ENCODE results near the gene TTC39A.
A peak's percentile ranks its signal among the peaks of the same experiment; 100 is the strongest.

Gene TTC39A

DNA sequence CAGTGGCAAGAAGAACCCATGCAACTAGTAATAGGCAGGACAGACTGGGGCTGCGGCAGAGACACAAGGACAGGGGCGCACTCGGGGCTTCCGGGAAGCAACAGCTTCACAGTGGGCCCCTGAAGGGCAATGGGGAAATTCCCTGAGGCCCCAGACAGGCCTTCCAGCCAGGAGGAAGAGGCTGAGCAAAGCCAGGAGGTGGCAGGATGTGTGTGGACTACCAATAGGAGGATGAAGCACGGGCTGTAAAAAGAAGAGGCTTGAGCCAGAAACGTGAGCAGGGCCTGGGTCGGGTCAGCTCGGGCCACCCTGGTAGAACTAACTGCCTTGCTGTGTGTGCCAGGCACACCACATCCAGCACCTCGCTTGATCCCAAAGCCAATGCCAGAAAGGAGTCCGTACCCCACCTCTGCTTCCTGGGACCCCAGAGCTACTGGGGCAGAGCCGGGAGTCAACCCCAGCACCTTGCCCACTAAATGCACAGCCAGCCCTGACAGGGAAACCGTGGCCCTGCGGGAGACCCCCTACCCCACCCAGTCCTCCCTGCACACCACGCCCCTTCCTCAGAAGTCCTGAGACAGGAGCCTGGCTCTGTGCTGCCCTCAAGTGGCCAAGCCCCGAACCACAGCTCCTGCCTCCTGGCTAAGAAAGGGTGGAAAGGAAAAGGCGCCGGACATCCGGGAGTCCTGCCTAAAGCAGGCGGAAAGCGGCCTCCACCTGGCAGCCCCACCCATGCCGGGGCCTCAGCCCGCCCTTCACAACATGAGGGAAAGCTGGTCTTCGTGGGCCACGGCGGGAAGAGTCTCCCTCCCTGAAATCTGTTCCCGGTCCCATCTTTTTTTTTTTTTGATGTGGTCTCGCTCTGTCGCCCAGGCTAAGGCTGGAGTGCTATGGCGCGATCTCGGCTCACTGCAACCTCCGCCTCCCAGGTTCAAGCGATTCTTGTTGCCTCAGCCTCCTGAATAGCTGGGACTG is 33.7 kb downstream of the TTC39A start:
- peak; percentile 79 for DNase-seq

DNA sequence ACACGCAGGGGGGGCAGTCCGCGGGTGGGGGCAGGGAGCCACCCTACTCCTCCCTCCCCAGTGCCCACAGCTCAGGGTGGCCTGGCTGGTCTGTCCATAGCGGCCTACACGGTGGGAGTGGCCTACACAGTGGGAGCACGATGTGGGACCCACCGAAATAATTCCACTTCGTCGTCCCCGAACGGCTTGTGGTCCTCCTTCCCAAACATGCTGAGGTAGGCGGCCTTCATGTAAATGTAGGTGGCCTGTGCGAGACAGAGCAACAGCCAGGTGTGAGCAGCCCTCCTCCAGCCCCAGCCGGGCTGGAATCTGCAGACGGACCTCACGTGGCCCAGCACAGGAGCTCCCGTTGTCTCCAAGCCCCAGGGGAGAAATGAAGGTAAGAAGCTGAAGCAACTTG is 34.4 kb downstream of the TTC39A start:
- no peak for DNase-seq

DNA sequence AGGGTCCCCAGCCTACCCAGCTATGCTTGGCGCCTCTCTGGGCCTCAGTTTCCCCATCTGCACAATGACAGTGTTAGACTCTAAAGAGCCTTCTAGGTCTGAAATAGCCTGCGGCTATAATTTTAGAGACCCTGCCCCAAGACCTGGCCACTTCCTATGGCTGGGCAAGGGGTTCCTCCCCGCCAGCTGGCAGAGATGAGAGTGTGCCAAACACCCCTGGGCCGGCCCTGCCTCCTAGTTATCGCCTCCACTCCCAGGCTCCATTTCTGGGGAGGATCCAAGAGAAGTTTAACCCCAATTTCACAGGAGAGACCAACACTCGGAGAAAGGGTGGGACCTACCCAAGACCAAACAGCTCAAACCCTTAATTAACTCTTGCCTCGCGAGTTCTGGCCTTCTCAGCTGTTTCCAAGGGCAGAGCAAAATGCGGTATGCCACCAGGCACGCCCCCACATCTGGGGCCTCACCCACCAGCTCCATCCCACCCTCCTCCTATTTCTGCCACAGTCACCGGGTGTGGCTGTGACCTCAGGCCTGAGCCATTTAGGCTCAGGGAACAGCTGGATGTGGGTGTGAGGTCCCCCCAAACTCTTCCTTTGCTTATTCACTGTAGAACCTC is 35.7 kb downstream of the TTC39A start:
- DNase-seq, result no peak

DNA sequence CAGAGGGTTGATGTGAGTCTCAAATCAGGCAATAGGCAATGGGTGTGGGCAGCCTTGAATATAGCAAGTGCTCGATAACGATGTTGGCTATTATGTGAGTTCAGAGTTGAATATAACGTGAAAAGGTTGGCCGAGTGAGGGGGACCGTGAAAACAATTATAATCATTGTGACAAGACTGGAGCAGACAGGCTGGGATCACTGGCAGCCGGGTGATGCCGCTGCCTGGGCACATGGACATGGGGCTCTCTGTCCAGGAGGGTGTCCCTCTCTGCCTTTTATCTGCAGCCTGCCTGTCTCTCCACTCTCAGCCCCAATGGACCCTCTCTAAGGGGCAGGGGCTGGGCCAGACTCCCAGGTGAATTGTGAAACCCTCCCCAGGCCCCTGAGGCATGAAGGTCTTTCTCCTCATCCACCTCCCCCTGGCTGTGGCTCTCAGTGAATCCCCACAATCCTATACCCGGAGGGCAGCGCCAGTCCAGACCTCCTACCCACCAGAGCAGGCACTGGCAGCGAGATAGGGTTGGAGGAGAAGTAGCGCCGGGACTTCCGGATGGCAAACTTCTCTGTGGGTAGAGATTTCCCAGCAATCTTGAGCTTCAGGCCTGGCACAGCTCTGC is 36.4 kb downstream of the TTC39A start:
- DNase-seq, result no peak

DNA sequence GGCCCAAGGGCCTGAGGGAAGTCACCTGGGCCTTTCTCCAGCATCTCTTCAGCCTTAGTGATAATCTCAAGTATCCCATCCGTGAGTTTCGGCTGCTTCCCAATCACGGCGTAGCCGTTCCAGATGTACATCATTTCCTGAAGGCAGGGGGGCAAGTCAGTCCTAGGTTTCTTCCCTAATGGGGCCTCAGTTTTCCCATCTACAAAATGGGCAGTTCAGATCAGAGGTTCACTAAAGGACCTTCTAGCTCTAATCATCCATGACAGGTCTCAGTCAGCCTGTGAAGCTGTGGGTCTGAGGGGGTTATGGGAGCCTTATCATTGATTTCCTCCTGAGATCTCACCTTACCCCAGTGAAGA is 39.9 kb downstream of the TTC39A start:
- no peak for DNase-seq

DNA sequence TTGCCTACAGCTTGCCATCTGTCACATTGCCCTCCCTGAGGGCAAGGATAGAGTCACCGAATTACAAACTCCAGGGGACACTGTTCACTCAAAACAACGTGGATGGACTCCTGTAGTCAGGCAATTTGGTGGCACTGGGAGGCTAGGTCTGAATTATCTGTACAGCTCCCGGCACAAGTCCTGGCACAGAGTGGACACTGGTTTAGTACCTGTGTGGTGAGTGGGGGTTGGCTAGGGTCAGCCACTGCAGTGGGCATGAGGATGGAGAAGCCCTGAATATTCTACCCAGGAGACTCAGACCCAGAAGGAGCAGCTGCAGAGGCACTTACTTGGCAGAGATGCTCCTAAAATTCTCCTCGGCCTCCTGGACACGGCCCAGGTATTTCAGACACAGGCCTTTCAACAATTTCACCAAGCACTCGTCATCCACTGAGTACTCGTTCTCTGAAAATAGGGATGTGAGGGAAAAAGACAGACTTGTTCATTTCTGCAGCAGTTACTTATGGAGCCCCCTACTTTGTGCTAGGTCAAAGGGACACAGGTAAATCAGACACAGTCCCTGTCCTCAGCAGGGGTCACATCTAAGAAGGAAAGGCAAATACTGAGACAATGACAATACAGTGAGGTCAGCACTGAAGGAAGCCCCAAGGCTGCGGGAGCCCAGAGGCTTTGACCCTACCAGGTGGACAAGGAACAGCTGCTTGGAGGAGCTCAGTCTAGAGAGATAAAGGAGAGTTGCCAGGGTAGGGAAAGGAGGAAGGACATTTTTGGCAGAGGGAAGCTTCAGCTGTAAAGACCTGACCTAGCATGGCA is 40.5 kb downstream of the TTC39A start:
- DNase-seq, result no peak

DNA sequence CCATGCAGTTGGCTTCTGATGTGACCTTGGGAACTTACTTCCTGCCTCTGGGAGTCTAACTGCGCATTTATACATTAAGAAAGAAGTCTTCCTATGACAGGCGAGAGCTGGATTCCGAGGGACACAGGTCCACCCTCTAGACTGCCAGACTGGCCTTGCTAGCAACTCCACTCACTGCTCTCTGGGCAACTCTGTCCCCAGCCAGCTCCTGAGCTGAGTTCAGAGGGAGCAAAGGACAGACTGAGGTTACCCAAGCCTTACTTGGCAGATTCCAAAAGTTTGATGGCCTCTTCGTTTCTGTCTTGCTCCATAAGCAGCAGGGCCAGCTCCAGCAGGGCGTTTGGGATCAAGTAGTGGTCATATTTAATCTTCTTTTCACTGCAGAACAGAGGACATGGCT is 41.8 kb downstream of the TTC39A start:
- no peak for DNase-seq

DNA sequence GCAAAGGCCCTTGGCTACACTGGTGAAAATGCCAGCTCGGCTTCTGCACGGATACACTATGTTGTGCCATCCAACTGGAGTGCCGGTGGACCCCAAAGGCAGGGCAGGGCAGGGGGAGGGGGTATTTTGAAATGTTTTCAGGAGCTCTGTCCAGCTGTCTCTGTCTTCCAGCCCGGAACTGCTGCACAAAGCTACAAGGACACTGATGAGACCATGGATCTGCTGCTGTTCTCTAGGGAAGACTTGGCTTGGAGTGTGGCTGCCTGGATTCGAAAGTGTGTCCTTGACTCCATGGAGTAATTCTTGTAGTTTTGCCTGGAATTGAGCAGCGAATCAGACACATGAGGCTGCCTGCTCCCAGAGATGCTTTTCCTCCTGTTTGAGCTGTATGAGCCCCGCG is 42.4 kb downstream of the TTC39A start:
- DNase-seq, result no peak

DNA sequence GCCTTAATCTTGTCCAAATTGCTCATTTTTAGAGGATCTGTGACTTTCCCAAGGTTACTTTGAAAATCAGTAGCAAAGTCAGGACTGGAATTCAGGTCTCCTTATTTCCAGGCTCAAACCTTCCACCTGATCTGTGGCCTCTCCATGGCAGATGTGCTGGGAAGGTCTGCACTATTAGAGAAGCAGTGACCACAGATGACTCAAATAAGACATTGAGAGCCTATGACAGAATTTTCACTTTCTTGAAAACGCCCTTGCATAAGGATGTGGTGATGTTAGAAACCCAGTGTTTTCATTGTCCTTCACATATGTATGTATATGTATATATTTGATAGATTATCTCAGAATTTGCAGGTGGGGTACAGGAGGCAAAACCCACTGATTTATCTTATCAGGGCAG is 45.3 kb downstream of the TTC39A start:
- no peak for DNase-seq

DNA sequence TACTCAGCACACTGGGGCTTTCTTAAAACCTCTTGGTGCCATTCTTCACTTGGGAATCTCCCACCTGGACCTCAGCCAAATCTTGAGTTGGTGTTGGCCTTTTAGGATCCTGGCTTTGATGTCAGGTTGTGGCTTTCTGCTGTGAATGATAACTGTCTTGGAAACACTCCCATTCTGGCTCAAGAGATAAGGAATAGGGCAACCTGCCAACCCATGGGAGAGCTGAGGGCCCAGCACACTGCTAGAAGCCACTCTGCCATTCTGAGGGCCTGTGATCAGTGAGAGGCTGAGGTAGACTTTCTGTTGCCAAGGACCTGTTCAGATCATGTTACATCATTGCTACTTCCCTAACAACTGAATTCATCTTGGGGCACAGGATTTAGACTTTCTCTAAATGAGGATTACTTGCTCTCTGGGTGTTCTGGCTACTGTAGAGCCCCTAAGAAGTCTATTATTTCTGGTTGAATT is 45.8 kb downstream of the TTC39A start:
- no peak for DNase-seq

DNA sequence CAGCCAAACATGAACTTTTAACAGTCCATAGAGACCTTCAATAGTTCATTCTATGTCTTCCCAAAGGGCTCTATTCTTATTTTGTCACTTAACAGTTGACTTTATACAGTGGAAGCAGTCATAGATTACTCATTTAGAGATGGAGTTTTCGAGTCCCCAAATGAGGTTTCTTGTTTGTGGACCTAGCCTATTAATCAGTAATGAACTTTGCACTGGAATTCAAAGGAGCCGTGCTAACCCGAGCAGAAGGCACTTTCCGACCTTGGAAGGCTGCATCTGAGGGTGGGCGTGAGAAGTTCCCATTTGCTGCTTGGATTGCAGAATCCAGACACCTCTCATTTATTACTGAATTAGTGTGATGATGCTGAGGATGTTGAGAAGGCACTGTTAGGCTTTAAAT is 46.4 kb downstream of the TTC39A start:
- DNase-seq, result no peak

DNA sequence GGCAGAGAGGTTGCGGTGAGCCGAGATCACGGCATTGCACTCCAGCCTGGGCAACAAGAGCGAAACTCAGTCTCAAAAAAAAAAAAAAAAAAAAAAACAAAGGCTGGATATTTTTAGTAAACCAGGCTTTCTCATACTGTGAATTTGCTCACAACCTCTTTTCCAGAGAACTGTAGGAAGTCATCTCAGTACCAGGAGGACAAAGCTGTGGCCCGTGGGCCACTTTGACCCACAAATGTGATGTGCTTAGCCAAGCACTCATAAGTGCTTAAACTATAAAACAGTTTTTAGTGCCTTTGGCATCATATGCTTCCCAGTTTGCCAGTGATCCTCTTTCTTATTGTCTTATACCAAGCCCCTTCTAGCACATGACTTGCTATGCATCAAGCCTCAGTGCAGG is 47.8 kb downstream of the TTC39A start:
- DNase-seq, result no peak

DNA sequence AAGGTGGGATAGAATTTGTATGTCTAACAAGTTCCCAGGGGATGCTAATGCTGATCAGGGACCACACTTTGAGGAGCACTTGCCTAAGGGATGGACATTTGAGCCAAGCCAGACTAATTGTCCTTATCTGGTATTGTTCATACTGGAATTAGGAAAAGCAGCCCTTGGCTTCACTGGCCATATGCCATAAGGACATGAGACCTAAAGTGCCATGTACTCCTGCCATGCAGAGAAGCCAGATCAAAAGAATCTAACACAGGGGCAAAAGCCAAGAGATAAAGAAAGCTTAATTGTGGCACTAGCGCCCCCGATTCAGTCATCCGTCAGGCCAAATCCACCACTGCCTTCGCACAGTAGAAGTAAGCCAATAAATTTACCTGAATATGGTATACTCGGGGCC is 48.6 kb downstream of the TTC39A start:
- DNase-seq, result no peak

DNA sequence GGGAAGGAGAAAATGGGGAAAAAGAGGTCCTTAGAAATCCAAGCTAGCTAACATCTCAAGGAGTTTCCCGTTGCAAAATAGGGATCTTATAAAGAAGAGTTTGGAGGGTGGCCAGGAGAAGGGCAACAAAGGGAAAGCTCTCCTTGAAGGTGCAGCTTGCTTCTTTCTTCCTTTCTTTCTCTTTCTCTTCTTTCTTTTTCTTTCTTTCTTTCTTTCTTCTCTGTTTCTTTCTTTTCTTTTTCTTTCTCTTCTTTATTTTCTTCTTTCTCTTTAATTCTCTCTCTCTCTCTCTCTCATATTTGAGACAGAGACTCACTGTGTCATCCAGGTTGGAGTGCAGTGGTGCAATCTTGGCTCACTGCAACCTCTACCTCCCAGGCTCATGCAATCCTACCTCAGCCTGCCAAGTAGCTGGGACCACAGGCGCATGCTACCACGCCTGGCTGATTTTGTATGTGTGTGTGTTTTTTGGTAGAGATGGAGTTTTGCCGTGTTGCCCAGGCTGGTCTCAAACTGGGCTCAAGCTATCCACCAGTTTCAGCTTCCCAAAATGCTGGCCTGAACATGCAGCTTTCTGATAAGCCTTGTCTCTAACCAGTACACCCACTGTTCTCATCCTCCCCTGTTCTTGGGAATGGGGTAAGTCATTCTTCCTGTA is 49.9 kb downstream of the TTC39A start:
- DNase-seq, result no peak

DNA sequence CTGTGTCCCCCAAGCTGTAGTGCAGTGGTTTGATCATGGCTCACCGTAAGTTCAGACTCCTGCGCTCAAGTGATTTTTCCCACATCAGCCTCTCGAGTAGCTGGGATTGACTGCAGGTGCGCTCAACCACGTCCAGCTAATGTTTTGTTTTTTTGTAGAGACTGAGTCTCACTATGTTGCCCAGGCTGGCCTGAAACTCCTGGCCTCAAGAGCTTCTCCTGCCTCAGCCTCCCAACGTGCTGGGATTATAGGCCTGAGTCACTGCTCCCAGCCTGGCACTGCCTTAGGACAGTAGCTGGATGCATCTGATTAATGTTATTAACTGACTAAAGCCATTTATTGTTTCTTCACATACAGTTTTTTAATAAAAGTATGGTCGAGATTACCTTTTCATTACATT is 54.1 kb downstream of the TTC39A start:
- DNase-seq, result no peak

DNA sequence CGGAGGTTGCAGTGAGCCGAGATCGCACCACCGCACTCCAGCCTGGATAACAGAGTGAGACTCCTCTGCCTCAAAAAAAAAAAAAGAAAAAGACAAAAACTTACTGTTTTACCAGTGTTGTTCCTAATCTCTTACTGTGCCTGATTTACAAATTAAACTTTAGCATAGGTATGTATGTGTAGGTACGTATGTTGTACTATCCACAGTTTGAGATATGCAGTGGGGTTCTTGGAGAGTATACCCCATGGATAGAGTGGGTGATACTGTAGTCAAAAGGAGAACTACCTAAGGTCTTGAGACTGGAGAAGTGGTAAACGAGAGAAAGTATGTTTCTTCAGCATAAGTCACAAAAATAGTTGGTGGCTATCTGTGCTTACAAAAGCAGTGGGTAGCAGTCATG is 55.7 kb downstream of the TTC39A start:
- no peak for DNase-seq

DNA sequence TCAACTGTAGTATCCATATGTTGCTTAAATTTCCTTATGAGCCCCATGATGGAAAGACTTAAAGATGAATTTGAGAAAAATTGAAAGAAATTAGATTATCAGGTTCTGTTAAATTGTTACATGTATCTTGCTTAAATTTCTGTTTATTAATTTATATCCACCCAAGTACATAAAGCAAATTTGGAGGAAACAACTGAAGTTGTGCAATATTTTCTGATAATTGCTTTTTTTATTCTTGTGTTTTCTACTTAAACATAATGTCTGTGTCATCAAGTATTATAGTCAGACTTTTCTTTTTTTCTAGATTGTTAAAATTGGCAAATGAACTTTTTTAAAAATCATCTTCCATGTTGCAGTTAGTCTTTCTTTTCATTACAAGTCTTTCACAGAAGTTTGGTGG is 57.4 kb downstream of the TTC39A start:
- DNase-seq, result no peak

DNA sequence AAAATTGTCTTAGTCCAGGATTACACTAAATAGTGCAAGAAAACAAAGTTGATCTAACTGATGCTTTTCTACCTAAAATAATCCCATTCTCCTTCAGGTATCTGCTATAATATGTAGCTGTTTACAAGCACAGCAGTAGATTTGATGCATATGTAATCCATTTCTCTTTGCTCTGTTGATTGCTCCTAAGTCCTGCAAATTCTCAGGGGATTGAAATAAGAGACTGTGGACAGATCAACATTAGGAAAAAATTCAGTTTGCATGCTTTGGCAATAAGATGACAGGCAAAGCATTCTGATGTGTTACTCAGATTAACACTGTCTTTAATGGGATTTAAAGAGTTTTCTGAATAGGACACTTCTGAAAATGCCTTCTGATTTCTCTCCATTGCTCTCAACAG is 59.6 kb downstream of the TTC39A start:
- peak; percentile 45 for DNase-seq

DNA sequence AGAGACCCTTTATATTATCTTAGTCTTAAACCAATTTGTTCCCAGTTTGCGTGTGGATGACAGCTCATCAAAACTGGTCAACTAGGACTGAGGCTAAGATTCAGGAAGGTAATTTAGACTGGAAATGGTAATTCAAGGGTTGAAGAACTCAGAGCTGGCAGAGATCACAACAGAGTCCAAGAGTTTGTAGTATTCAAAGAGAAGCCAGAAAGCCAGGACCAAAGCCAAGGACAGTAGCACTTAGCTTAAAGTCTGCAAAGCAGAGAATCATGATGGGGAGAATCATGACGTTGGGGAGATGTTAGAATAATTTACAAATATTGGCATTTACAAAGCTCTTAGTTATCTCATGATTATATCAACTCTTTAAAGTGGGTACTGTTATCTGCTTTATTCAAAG is 61.7 kb downstream of the TTC39A start:
- no peak for DNase-seq

DNA sequence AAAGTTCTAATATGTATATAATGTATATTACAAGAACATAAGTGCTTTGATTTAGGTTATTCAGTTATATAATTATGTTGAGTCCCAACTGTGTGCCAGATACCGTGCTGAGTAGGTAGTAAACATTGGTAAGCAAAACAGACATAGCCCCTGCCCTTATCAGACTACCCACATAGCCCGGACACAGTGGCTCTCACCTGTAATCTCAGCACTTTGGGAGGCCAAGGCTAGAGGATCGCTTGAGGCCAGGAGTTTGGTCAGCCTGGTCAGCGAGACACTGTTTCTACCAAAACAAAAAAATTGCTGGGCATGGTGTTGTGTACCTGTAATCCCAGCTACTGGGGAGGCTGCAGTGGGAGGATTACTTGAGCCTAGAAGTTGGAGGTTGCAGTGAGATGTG is 63.6 kb downstream of the TTC39A start:
- no peak for DNase-seq

DNA sequence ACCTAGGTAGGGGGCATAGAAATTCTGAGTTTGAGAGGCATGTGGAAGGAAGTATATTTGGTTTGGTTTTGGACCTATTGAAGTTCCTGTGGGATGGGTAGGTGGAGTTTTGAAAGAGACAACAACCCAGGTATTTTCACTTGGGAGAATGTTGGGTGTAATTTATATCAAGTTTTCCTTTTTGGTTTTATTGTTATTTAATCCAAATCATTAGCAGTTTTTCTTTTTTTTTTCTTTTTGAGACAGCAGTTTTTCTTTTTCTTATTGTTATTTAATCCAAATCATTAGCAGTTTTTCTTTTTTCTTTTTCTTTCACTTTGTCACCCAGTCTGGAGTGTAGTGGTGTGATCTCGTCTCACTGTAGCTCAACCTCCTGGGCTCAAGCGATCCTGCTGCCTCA is 64.2 kb downstream of the TTC39A start:
- DNase-seq, result no peak

DNA sequence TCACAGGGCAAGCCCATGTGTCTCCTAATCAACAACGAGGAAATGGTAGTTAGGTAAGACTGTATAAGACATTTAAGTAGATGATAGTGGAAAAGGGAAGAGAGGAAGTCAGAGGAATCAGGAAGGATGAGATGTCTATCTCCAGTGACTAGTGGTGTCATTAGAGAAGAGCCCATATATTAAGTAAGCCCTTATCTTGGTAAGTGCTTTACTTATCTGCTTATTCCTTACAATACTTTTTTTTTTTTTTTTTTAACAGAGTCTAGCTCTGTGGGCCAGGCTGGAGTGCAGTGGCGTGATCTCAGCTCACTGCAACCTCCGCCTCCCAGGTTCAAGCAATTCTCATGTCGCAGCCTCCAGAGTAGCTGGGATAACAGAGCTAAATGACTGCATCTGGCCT is 64.7 kb downstream of the TTC39A start:
- DNase-seq, result no peak

DNA sequence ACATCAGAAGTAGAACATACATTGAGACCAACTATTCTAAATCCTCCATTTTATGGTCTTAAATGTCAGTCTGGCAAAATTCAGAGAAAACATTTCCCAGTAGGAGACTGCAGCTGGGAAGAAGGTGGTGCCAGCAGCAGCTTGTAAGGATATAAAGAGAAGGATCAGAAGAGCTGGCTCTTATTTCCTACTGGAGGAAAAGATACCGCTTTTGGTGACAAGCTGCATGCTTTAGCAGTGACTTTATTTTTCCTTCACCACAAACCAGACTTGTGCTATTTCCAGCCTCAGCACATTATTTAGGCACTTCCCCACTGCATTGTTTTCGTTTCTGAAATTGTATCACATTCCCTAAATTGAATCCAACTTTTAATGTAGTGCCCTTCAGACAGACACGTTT is 65.9 kb downstream of the TTC39A start:
- DNase-seq, result peak; percentile 97
